Measurements from ENCODE around the gene FBXO31.

Gene FBXO31

GRCh38 chr16:87406495-87407088 is 23.0 kb upstream of the FBXO31 start:
- H3K4me3 ChIP-seq (ENCODE audit: low read depth, low read length) = no peak overlapping the region
- in situ Hi-C loops (cut with HindIII; ENCODE audit: low sequenced_read_pairs) = no loop called here
- no peak for DNase-seq (ENCODE audit: low read depth)
- no peak for TF ChIP-seq CTCF (IDR thresholded peaks at IDR 0.05; ENCODE audit: low read depth, low read length, missing control alignments)

GRCh38 chr16:87404764-87405625 is 21.4 kb upstream of the FBXO31 start:
- in situ Hi-C loops (cut with HindIII; ENCODE audit: low sequenced_read_pairs) = no loop called here
- no peak overlapping the region for H3K4me3 ChIP-seq (ENCODE audit: low read depth, low read length)
- DNase-seq (ENCODE audit: low read depth) = no peak
- no peak for TF ChIP-seq CTCF (IDR thresholded peaks at IDR 0.05; ENCODE audit: low read depth, low read length, missing control alignments)

GRCh38 chr16:87395181-87395842 is 11.7 kb upstream of the FBXO31 start:
- in situ Hi-C loops (cut with HindIII; ENCODE audit: low sequenced_read_pairs) = no loop called here
- no peak for DNase-seq (ENCODE audit: low read depth)
- TF ChIP-seq CTCF (IDR thresholded peaks at IDR 0.05; ENCODE audit: low read depth, low read length, missing control alignments) = no peak
- no peak overlapping the region for H3K4me3 ChIP-seq (ENCODE audit: low read depth, low read length)

- H3K4me3 ChIP-seq (ENCODE audit: low read depth, low read length) = peak overlapping the region; percentile 67
- in situ Hi-C loops (cut with HindIII; ENCODE audit: low sequenced_read_pairs) = no loop called here
- DNase-seq (ENCODE audit: low read depth) = no peak
- TF ChIP-seq CTCF (IDR thresholded peaks at IDR 0.05; ENCODE audit: low read depth, low read length, missing control alignments) = no peak
Measured at GRCh38 chr16:87393680-87394055, 10.1 kb upstream of the FBXO31 start.

GRCh38 chr16:87392821-87393679 is 9.5 kb upstream of the FBXO31 start:
- no peak for DNase-seq (ENCODE audit: low read depth)
- in situ Hi-C loops (cut with HindIII; ENCODE audit: low sequenced_read_pairs) = no loop called here
- TF ChIP-seq CTCF (IDR thresholded peaks at IDR 0.05; ENCODE audit: low read depth, low read length, missing control alignments) = peak; percentile 40
- H3K4me3 ChIP-seq (ENCODE audit: low read depth, low read length) = peak overlapping the region; percentile 67
